GM18502 (cell line): ENCODE data around the gene INO80E.
"Not testable (repeated sequence)": the region's sequence is repeated elsewhere in the genome, so short reads cannot be mapped to it uniquely, and the experiment has no call there.

Experiments used
- ATAC-seq: cut with Tn5 transposase; IDR thresholded peaks from one replicate; pipeline ENCODE4 v1.9.1; 2021; ENCODE audit warnings: mild to moderate bottlenecking; ENCODE audit not compliant: unreplicated experiment, poor library complexity

INO80E gene

DNA sequence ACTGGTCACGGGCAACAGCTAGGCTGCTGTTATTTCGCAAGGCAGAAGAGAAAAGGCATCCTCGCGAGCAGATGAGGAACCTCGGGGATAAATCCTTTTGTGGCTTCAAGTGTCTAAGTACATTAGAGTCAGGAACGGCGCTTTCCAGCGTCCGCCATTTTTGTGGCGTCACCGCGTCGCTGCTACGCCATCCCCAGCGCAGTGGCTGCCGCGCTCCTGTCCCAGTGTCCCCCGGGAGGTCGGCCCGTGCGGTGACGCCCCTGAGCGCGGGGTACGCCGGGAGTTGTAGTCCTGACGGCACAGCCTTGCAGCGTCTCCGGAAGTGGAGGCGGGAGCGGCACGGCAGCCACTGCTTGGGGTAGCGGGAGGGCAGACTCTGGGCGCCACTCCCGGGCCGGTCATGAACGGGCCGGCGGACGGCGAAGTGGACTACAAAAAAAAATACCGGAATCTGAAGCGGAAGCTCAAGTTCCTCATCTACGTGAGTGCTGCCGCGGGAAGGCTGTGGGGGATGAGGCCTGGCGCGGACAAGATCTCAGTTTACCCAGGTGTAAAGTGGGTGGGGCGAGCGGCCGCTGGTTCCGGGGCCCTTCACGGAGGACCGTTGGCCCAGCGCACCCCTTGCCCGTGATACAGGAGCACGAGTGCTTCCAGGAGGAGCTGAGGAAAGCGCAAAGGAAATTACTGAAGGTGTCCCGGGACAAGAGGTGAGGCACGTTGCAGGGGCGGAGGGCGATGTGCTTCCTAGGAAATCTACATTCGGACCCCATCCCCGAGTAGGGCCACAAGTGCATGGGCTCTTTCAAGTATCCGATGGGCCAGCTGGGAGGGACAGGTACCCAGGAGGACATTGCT is at the start of gene INO80E:
Gene INO80E (plus strand): TSS at position 331 of the 855 bp plus-strand sequence. CDS start 70 bp downstream, at position 401.
- peak; percentile 91 for ATAC-seq

GRCh38 chr16:29947897-29948296 is 48.1 kb upstream of the INO80E start:
- ATAC-seq = no peak

DNA sequence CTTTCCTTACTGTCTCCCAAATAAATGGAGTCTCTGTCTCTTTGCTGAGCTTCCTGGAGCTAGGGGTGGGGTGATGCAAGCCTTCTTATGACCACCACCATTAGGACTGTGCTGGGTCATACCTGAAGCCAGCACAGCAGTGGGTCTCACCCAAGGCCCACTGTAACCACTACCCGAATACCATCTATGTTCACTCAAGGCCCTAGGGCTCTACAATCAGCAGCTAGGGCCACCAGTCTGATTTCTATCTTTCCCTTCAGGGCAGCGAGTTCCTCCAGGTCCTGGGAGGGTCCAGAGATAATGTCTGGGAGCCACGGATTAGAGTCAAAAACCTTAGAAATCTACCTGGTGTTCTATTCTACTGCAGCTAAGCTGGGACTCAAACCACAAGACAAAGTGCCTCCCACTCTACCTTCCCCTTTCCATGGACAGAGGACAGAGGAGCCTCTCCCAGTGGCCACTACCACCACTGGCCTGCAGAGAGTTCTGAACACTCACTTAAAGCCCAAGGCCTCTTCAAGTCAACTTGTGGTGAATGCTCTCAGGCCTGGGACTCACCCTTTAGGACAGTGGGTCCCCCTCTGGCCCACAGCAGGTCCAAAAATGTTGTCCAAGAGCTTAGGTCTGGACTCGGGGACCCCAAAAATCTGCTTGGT is 45.1 kb upstream of the INO80E start:
- ATAC-seq = no peak

DNA sequence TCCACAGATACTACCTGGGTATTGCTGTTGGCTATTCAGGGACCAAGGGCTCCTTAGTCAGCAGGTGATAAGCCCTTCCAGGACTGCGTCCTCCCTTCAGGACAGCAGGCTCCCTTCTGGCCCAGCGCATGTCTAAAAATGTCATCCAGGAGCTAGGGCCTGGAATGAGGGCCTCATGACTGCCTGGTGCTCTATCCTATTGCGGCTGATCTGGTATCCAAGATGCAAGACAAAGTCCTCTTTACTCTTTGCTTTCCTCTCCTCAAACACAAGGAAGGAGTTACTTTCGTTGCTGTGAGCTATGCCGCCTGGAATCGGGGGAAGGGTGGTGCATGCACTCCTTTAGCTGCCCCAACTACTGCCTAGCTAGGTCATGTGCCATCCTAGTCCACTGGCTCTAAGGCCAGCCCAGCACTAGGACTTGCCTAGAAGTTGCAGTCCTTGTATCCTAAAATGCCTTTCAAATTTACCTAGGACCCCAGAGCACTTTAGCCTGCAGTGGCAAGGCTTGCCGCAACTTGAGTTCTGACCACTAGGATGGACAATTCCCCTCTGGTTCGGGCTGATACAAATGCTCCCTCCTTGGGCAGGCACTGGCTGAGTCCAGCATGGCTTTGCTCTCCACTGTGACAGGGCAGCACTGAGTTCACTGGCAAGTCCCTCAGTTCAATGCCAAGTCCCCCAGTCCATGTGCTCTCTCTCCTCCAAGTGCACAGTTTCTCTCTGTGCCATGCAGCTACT is 44.2 kb upstream of the INO80E start:
- no peak for ATAC-seq

- ATAC-seq = no peak
These were observed 37.3 kb upstream of the INO80E start for GRCh38 chr16:29958756-29959155.

DNA sequence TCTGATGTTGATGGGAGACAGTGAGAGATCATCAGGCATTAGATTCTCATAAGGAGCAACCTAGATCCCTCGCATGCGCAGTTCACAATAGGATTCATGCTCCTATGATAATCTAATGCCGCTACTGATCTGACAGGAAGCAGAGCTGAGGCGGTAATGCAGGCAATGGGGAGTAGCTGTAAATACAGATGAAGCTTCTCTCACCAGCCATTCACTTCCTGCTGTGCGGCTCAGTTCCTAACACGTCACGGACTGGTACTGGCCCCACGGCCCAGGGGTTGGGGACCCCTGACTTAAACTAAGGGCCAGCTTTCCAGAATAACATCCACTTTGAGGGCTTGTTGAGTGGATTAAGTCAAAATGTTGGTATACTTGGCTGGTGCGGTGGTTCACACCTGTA is 36.7 kb upstream of the INO80E start:
- no peak for ATAC-seq

DNA sequence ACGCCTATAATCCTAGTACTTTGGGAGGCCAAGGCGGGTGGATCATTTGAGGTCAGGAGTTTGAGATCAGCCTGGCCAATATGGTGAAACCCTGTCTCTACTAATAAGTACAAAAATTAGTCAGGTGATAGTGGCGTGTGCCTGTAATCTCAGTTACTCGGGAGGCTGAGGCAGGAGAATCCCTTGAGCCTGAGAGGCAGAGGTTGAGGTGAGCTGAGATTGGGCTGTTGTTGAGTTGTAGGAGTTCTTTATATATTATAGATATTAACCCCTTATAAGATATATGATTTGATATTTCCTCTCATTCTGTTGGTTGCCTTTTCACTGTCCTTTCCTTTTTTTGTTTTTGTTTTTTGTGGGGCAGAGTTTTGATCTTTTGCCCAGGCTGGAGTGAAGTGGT is 36.2 kb upstream of the INO80E start:
- not testable (repeated sequence) for ATAC-seq

DNA sequence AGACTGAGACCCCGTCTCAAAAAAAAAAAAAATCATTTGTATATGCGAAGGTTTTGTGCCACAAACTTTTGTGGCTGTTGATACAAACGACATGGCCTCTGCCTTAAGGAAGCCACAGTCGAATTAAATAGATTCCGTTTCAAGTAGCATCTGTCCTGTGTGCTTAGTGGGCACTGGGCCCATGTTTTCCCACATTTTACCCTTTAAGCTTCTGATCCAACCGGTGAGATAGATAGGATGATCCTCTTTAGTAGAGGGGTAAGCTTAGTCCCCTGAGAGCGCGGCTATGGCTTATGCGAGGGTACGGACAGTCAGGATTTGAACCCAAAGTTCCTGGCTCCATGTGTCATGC is 34.9 kb upstream of the INO80E start:
- no peak for ATAC-seq

DNA sequence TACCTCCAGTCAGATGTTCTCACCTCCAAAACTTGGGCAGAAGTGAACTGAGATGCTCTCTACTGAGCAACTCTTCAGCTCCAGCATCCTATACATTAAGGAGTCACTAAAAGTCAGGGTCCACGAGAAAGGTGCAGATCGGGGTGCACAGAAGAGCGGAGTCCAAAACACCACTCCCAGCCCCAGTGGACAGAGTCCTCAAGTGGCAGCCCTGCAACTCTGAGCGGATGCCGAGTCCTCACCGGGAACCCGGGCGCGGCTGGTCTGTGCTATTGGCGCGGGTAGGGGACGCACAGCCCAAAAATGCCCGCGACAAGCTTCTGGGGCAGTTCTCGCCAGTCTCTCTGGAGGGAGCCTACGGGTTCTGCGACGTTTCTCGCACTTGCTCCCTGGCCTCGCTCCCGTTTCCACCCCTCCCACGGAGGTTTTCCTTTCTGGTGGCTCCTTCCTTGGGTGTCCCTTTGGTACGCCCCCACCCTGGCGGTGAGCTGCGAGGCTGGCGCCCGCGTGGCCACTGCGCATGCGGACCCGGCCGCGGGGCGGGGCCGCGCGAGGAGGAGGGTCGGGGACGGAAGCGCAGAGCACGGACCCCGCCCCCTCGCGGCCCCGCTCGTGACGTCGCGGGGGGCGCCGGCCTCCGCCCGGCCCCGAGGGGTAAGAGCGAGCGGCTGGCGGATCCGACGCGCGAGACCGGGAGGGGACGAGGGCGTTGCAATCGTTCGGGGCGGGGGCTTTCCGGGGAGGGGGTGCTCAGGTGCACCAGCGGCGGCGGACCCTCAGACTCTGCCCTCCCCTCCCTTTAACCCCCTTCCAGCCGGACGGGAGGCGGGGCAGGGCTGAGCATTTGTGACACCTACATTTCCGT is 34.3 kb upstream of the INO80E start, which contains the start of gene TMEM219:
Gene TMEM219 (plus strand): TSS at position 601 of the 865 bp plus-strand sequence. CDS start 1,065 bp downstream, outside the sequence.
- peak; percentile 88 for ATAC-seq

GRCh38 chr16:29962344-29962994 is 33.6 kb upstream of the INO80E start:
- no peak for ATAC-seq

DNA sequence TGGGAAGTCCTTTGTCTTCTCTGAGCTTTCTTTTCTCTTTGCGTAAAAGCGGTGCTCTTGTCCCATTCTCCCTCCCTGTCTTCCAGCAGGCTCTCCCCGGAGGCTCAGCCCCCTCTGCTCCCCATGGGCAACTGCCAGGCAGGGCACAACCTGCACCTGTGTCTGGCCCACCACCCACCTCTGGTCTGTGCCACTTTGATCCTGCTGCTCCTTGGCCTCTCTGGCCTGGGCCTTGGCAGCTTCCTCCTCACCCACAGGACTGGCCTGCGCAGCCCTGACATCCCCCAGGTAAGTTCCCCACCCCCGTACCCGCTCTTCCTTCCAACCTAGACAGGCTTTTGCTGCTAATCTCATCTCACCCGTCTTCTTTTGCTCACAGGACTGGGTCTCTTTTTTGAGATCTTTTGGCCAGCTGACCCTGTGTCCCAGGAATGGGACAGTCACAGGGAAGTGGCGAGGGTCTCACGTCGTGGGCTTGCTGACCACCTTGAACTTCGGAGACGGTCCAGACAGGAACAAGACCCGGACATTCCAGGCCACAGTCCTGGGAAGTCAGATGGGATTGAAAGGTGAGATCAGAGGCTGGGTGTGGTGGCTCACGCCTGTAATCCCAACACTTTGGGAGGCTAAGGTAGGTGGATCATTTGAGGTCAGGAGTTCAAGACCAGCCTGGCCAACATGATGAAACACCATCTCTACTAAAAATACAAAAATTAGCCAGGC is 32.9 kb upstream of the INO80E start:
- ATAC-seq = no peak

DNA sequence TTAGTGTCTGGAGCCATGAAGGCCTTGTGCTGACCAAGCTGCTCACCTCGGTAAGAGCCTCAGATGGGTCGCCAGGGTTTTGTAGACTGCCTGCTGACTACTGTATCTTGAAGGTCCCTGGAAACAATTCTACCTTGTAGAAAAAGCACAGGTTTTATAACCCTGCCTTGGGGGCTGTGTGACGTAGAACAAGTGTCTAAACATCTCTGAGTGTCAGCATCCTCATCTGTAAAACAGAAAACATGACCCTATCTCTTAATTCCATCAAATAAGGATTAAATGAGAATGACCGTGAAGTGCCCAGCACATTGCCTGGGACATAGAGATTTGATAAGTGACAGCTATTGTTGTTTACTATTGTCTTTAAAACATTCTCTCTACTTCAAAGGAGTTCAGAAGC is 27.8 kb upstream of the INO80E start:
- ATAC-seq = no peak

DNA sequence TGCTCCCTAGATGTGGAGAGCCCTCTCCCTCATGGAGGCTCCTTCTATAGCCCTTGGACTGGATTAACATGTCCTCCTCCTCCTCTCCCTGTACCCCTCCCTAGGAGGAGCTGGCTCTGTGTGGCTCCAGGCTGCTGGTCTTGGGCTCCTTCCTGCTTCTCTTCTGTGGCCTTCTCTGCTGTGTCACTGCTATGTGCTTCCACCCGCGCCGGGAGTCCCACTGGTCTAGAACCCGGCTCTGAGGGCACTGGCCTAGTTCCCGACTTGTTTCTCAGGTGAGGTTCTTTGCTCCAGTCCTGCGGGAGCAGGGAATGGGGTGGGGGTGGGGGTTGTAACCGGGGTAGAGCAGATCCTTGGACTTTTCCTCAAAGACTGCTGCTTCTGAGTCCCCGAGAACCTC is 24.7 kb upstream of the INO80E start:
- ATAC-seq = no peak

GRCh38 chr16:29972500-29972899 is 23.5 kb upstream of the INO80E start:
- ATAC-seq = no peak

GRCh38 chr16:29972992-29973383 is 23.1 kb upstream of the INO80E start:
- ATAC-seq = no peak

GRCh38 chr16:29973384-29974246 is 22.4 kb upstream of the INO80E start, which contains the start of gene TAOK2:
Gene TAOK2, plus strand, starts transcription at chr16:29973868. Its CDS starts 3,905 bp downstream, at chr16:29977773.
- peak; percentile 95 for ATAC-seq

- no peak for ATAC-seq
These were observed 21.5 kb upstream of the INO80E start for GRCh38 chr16:29974291-29975133.
